Fibroblast of lung (primary cell): ENCODE measurements around the gene SAMD8. TPM values are rescaled to one million over a fixed set of nuclear protein-coding genes. Genes with fewer than 3 reads are reported as not detected.
"Not testable (repeated sequence)": the region's sequence is repeated elsewhere in the genome, so short reads cannot be mapped to it uniquely, and the experiment has no call there.

Experiments used
- DNase-seq, 2 donors: peaks; one replicate each; pipeline versions ENCODE4 v3.0.0 to v3.0.0-alpha.2; 2010; ENCODE audit warnings: low read depth in 2 of 2
- H2AFZ ChIP-seq: 2 replicates; pipeline ENCODE4 v1.5.1; 2012; ENCODE audit warnings: low read length, control low read depth, inconsistent platforms
- H3K27ac ChIP-seq: 2 replicates; pipeline ENCODE4 v1.5.1; 2011; ENCODE audit warnings: low read length, control low read depth; ENCODE audit not compliant: insufficient read depth
- H3K27me3 ChIP-seq: 2 replicates; pipeline ENCODE4 v1.5.1; 2011; ENCODE audit warnings: mild to moderate bottlenecking, low read length; ENCODE audit not compliant: control insufficient read depth, insufficient read depth
- H3K36me3 ChIP-seq: 2 replicates; pipeline ENCODE4 v1.5.1; 2011; ENCODE audit warnings: low read length; ENCODE audit not compliant: control insufficient read depth, insufficient read depth
- H3K4me1 ChIP-seq: 2 replicates; pipeline ENCODE4 v1.5.1; 2011; ENCODE audit warnings: low read length; ENCODE audit not compliant: control insufficient read depth, insufficient read depth; ENCODE audit errors: extremely low read depth
- H3K4me2 ChIP-seq: 2 replicates; pipeline ENCODE4 v1.5.1; 2011; ENCODE audit warnings: low read length, control low read depth; ENCODE audit not compliant: insufficient read depth; ENCODE audit errors: extremely low read depth
- H3K4me3 ChIP-seq, 4 experiments: fragments of 200-600 bp in 1 of 4; sonication (generic) in 1 of 4; replicated peaks in 1 of 4; 2 replicates each; pipeline ENCODE4 v1.5.1; 2011 to 2016; ENCODE audit warnings: low read length in 4 of 4, low read depth in 3 of 4, mild to moderate bottlenecking in 3 of 4, control low read depth in 2 of 4, inconsistent platforms in 1 of 4, mixed read lengths in 1 of 4; ENCODE audit not compliant: insufficient read depth in 1 of 4; ENCODE audit errors: control extremely low read depth in 1 of 4
- H3K79me2 ChIP-seq: 2 replicates; pipeline ENCODE4 v1.5.1; 2012; ENCODE audit warnings: mild to moderate bottlenecking, low read length, inconsistent platforms; ENCODE audit not compliant: control insufficient read depth, insufficient read depth
- H3K9ac ChIP-seq: 2 replicates; pipeline ENCODE4 v1.5.1; 2011; ENCODE audit warnings: mild to moderate bottlenecking, low read length, control low read depth; ENCODE audit not compliant: insufficient read depth
- H3K9me3 ChIP-seq: 2 replicates; pipeline ENCODE4 v1.5.1; 2012; ENCODE audit warnings: low read depth, low read length; ENCODE audit not compliant: control insufficient read depth, insufficient read depth
- H4K20me1 ChIP-seq: 2 replicates; pipeline ENCODE4 v1.5.1; 2011; ENCODE audit warnings: low read length; ENCODE audit not compliant: control insufficient read depth, insufficient read depth; ENCODE audit errors: extremely low read depth
- CTCF ChIP-seq, 2 donors: IDR thresholded peaks in 1 of 2; conservative IDR thresholded peaks in 1 of 2; 1 replicate in 1 of 2; 2 replicates in 1 of 2; pipeline ENCODE4 v1.5.1; 2011 to 2012; ENCODE audit warnings: low read length in 2 of 2, control low read depth in 1 of 2, inconsistent platforms in 1 of 2, low read depth in 1 of 2, mild to moderate bottlenecking in 1 of 2
- EZH2 ChIP-seq: IDR thresholded peaks from 2 replicates; pipeline ENCODE4 v1.5.1; 2012; ENCODE audit warnings: low read length, control low read depth, mild to moderate bottlenecking; ENCODE audit errors: missing control alignments
- polyA plus RNA-seq, 2 donors: library from polyadenylated mRNA; depleted of rRNA in 1 of 2; stranded (reverse) in 1 of 2; unstranded in 1 of 2; fragments of >200 nt; gene quantifications; 2 replicates each; pipeline ENCODE4 v1.2.1, GENCODE V29; 2011 to 2012; ENCODE audit warnings: missing spikeins in 1 of 2
- total RNA-seq: library from RNA; depleted of rRNA; stranded (reverse); fragments of >200 nt; gene quantifications from 2 replicates; pipeline ENCODE4 v1.2.1, GENCODE V29; 2014

Gene SAMD8
- total and polyA plus RNA-seq, 2 donors (not counting 1 experiment from before 2014, with no cell fraction given), result 32.5 to 51.5 TPM

- no peak overlapping the region for H3K4me2 ChIP-seq
- no peak overlapping the region for H3K27ac ChIP-seq
- H2AFZ ChIP-seq, result no peak overlapping the region
- no peak for DNase-seq
- TF ChIP-seq EZH2, result no peak
- TF ChIP-seq CTCF (conservative IDR thresholded peaks at IDR 0.05 in 1 of 2, IDR thresholded peaks at IDR 0.05 in 1 of 2; ENCODE audit: low read depth in 1 of 2, low read length in 2 of 2), result no peak
- no peaks in the 10 kb centered on the region for H3K79me2 ChIP-seq
- H4K20me1 ChIP-seq, result no peaks in the 10 kb centered on the region
- no peak overlapping the region for H3K9ac ChIP-seq
- H3K4me3 ChIP-seq, result no peak overlapping the region
- H3K9me3 ChIP-seq, result no peaks in the 10 kb centered on the region
- H3K4me1 ChIP-seq, result peaks cover 6% of the 10 kb centered on the region
- H3K27me3 ChIP-seq, result no peaks in the 10 kb centered on the region
- no peaks in the 10 kb centered on the region for H3K36me3 ChIP-seq
These were observed 74.9 kb downstream of the SAMD8 start for GRCh38 chr10:75186310-75186709.

DNA sequence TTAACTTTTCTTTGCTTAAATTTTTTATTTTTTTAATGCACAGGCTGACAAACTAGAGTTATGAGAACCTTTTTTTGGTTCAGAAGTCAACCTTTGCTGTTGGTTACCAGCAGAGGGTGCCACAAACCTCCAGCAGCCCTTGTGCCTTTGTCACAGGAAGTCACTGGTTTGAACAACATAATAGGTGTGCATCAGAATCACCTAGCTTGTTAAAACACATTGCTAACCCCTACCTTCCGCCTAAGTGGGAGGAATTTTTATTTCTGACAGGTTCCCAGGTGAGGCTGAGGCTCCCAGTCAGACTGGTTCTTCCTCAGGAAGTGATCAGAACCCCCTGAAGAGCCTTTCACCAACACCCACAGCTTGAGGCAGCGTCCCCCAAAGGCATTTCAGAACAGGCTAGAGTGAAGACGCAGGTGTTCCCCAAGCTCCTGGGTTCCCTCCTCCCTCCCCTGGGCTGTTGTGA is 76.5 kb downstream of the SAMD8 start:
- H2AFZ ChIP-seq, result no peak overlapping the region
- no peaks in the 10 kb centered on the region for H3K36me3 ChIP-seq
- no peaks in the 10 kb centered on the region for H3K79me2 ChIP-seq
- H3K4me3 ChIP-seq, result no peak overlapping the region
- peaks cover 6% of the 10 kb centered on the region for H3K4me1 ChIP-seq
- TF ChIP-seq CTCF (conservative IDR thresholded peaks at IDR 0.05 in 1 of 2, IDR thresholded peaks at IDR 0.05 in 1 of 2; ENCODE audit: low read depth in 1 of 2, low read length in 2 of 2) (peak; percentile 73 to 80), EZH2 (no peak)
- no peak overlapping the region for H3K4me2 ChIP-seq
- no peaks in the 10 kb centered on the region for H3K27me3 ChIP-seq
- no peak overlapping the region for H3K9ac ChIP-seq
- peak; percentile 56 to 79 for DNase-seq
- H3K27ac ChIP-seq, result no peak overlapping the region
- no peaks in the 10 kb centered on the region for H3K9me3 ChIP-seq
- H4K20me1 ChIP-seq, result no peaks in the 10 kb centered on the region

GRCh38 chr10:75188522-75188921 is 77.1 kb downstream of the SAMD8 start:
- not testable (repeated sequence) for H4K20me1 ChIP-seq, H3K27me3 ChIP-seq, H3K27ac ChIP-seq, H3K36me3 ChIP-seq, H3K79me2 ChIP-seq, H3K4me3 ChIP-seq, DNase-seq, H3K9me3 ChIP-seq, H3K4me2 ChIP-seq, H2AFZ ChIP-seq, H3K4me1 ChIP-seq, H3K9ac ChIP-seq
